ENCODE measurements around the gene VIT.

VIT gene

DNA sequence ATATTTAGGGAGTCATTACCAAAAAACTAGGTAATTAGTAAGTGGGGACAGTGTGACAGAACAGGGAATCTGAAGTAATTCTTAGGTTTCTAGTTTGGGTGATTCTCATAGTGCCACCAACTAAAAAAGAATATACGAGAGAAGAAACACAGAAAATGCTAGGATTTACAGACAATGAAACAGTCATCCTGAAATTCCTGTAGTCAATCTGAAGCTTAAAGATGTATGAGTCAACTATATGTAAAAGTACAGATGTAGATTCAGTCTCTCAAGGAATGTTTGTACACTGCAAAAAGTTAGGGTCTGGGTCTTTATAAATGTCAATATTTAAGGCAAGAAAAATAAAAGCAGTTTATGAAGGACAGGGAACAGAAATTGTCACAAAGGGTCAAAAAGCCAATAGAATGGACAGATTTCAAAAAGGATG, 162.9 kb downstream of the VIT start:
- DNase-seq (ENCODE audit: low spot score) = no peak

DNA sequence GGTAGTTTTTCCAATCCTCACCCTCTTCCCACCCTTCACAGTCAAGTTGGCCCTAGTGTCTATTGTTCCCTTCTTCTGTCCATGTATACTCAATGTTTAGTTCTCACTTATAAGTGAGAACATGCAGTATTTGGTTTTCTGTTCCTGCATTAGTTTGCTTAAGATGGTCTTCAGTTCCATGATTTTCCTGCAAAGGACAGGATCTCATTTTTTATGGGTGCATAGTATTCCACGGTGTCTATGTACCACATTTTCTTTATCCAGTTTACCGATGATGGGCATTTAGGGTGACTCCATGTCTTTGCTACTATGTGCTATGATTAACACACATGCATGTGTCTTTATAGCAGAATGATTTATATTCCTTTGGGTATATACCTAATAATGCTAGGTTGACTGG, 165.4 kb downstream of the VIT start:
- no peak for DNase-seq (ENCODE audit: low spot score)

Measured in hepatic stellate cell (primary cell).